GM08714 (cell line): ENCODE data around the gene RASSF7.

Experiments
- H3K4me3 ChIP-seq: fragments of 200-500 bp; sonication (Bioruptor generic); 2 replicates; pipeline ENCODE4 v1.5.1; 2014; ENCODE audit warnings: mild to moderate bottlenecking, low read length, inconsistent platforms
- ZNF274 ChIP-seq: IDR thresholded peaks from 2 replicates; pipeline ENCODE4 v1.6.1; 2012; ENCODE audit warnings: mild to moderate bottlenecking, low read depth, low read length

Gene RASSF7

GRCh38 chr11:528815-529727 lies 31.7 kb upstream of the RASSF7 start:
- H3K4me3 ChIP-seq = no peak overlapping the region
- no peak for TF ChIP-seq ZNF274

GRCh38 chr11:529728-530411 lies 30.9 kb upstream of the RASSF7 start:
- H3K4me3 ChIP-seq = no peak overlapping the region
- TF ChIP-seq ZNF274 = no peak

DNA sequence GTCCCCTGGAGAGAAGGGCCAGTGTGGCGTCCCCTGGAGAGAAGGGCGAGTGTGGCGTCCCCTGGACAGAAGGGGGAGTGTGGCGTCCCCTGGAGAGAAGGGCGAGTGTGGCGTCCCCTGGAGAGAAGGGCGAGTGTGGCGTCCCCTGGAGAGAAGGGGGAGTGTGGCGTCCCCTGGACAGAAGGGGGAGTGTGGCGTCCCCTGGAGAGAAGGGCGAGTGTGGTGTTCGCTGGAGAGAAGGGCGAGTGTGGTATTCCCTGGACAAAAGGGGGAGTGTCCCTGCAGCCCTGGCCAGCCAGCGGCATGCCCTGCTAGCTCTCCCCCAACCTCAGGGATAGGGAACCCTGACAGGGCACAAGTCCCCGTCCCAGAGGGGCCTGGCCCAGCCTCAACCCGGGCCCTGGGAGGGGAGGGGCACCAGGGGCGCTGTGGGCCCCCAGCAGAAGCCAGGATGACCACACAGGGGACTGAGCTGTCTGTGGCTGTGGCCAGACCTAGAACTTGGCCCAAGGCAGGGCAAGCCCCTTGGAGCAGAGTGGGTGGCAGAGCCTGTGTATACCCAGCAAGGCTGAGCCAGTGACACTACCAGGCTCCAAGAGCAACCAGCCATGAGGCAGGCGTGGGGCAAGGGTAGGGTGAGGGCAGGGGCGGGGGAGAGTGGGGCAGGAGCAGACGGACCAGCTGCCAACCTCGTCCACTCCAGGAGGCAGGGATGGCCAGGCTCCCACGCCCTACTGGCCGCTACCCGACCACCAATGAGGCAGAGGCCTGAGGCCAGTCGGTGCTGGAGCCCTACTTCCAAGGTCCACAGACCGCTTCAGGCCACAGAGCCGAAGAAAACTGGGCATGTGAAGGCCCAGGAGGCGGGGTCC lies 29.6 kb upstream of the RASSF7 start:
- no peak for TF ChIP-seq ZNF274

DNA sequence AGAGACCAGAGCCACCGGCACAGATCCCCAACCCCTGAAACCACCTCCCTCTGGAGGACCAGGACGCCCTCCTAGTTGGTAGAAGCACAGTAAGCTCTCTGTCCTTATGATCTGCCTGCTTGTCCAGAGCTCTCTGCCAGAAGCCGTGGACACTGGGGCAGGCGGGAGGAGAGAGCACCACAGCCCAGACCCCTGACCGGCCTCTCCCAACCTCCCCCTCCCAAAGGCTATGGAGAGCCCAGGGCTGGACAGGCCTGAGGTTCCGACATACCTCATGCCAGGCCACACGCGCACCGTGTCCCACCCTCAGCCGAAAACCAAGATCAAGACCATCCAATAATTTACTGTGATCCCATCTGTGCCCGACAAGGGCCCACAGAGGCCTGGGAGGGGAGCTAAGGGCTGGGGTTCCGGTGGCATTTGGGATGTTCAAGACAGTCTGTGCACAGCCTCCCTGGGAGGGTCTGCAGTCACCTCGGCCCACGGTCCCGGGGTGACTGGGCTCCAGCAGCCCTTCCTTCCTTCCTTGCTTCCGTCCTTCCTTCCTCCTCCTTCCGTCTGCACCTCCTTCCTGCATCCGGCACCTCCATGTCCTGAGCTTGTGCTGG lies 28.7 kb upstream of the RASSF7 start:
- no peak overlapping the region for H3K4me3 ChIP-seq
- no peak for TF ChIP-seq ZNF274

More for the DNA sequence above, 29.6 kb upstream of the RASSF7 start:
- H3K4me3 ChIP-seq = no peak overlapping the region

- H3K4me3 ChIP-seq = no peak overlapping the region
- no peak for TF ChIP-seq ZNF274
These were observed 28.2 kb upstream of the RASSF7 start for GRCh38 chr11:532527-532985.

DNA sequence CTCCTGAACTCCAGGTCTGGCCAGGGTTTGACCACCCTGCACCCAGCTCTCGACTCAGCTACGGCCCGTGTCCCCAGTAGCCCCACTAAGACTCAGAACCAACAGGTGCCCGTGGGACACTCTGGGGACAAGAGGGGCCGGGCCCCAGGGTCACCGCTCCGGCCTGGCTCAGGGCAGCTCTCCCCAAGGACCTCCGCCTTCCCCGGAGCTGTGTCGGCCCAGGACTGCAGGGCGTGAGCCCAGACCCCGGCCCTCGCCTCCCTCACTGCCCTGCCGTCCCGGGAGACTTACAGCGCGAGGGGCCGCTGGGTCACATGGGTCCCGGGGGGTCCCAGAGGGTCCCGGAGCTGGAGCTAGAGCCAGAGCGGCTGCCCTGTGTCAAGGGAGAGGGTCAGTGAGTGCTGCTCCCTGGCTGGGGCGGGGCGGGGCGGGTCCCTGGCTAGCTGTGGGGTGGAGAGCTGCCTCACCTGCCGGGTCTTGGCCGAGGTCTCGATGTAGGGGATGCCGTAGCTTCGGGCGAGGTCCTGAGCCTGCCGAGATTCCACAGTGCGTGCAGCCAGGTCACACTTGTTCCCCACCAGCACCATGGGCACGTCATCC lies 27.7 kb upstream of the RASSF7 start:
- TF ChIP-seq ZNF274 = no peak

GRCh38 chr11:533586-534395 lies 27.0 kb upstream of the RASSF7 start:
- no peak for TF ChIP-seq ZNF274
- H3K4me3 ChIP-seq = peak overlapping the region; percentile 86; the same call in 1 of the 2 replicates

More for the DNA sequence above, 27.7 kb upstream of the RASSF7 start:
- no peak overlapping the region for H3K4me3 ChIP-seq

DNA sequence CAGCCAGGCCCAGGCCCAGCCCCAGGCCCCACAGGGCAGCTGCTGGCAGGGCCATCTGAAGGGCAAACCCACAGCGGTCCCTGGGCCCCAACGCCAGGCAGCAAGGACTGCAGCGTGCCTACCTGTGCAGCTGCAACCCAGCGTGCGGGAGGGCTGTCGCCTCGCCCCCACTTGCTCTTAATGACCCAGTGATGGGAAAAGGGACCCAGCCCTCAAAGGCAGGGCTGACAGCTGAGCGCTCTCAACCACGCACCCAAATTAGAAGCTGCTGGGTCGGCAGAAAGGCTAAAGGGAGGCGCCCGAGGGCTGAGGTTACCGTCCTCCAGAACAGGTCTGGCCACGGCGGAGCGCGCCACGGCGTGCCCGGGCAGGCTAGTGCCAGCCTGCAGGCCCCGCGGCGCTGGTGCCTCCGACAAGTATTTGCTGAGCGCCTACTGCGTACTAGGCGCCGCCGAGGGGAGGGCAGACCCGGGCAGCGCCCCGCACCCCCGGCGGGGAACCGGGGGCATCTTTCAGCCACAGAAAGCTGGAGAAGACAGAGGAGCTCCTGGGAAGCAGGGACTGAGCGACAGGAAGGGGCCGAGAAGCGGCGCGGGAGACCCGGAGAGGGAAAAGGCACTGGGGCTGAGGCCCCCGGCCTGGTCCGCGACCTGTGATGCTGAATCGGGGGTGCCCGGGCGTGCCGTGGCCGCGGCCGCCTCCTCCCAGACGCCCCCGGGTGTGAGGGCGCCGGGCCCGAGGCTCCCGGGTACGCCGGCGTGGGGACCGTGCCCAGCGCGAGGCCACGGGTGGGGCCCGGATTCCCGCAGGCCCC lies 26.2 kb upstream of the RASSF7 start:
- TF ChIP-seq ZNF274 = no peak
- peak overlapping the region; percentile 86 for H3K4me3 ChIP-seq

- no peak for TF ChIP-seq ZNF274
- peak overlapping the region; percentile 86 for H3K4me3 ChIP-seq
These were observed 25.6 kb upstream of the RASSF7 start for GRCh38 chr11:535210-535518.

- no peak for TF ChIP-seq ZNF274
- peak within 1 kb of the TSS; percentile 86 for H3K4me3 ChIP-seq
These were observed 25.0 kb upstream of the RASSF7 start, which contains the start of gene HRAS for GRCh38 chr11:535519-536454. Gene HRAS, minus strand, starts transcription at chr11:535576.
